HEK293 (cell line): ENCODE results near the gene MAP3K4.
A peak's percentile ranks its signal among the peaks of the same experiment; 100 is the strongest.

Experiments used
- CTCF ChIA-PET: fragments of 350-600 bp; formaldehyde crosslinking; extraction: SDS; loops from one replicate; lab custom pipeline; 2021; ENCODE audit warnings: antibody characterized with exemption; lab: Yijun Ruan, JAX
- POLR2A ChIA-PET: fragments of 300-600 bp; formaldehyde crosslinking; extraction: SDS; loops from one replicate; lab custom pipeline; 2020; ENCODE audit warnings: antibody characterized with exemption, inconsistent platforms; lab: Yijun Ruan, JAX
- H3K27ac ChIP-seq: fragments of 200-500 bp; sonication (Bioruptor generic); 2 replicates; pipeline ENCODE4 v1.5.1; 2014; ENCODE audit warnings: low read depth, low read length, control low read depth, inconsistent platforms; ENCODE audit errors: extremely low read depth
- H3K36me3 ChIP-seq, 2 experiments: fragments of 200-500 bp in 1 of 2; sonication (Bioruptor generic) in 1 of 2; 1 replicate in 1 of 2; 2 replicates in 1 of 2; pipeline ENCODE4 v1.5.1; 2014 to 2017; ENCODE audit warnings: inconsistent platforms in 2 of 2, low read length in 2 of 2; ENCODE audit not compliant: control insufficient read depth in 2 of 2, insufficient read depth in 1 of 2
- H3K4me1 ChIP-seq: fragments of 200-500 bp; sonication (Bioruptor generic); 2 replicates; pipeline ENCODE4 v1.5.1; 2014; ENCODE audit warnings: mild to moderate bottlenecking, low read length, inconsistent platforms; ENCODE audit not compliant: control insufficient read depth, insufficient read depth
- H3K4me3 ChIP-seq: 2 replicates; pipeline ENCODE4 v1.5.1; 2011; ENCODE audit warnings: low read depth, mild to moderate bottlenecking, control low read depth, low read length, moderate library complexity
- H3K9me3 ChIP-seq: fragments of 200-500 bp; sonication (Bioruptor generic); 2 replicates; pipeline ENCODE4 v1.5.1; 2014; ENCODE audit warnings: low read depth, low read length, inconsistent platforms; ENCODE audit not compliant: control insufficient read depth, insufficient read depth
- GLI4 ChIP-seq: fragments of 450-650 bp; formaldehyde crosslinking; IDR thresholded peaks from 2 replicates; pipeline ENCODE4 v1.5.1; 2016; ENCODE audit warnings: missing biosample characterization, missing genetic modification characterization
- HOXD13 ChIP-seq: sonication (generic); formaldehyde crosslinking; IDR thresholded peaks from 2 replicates; pipeline ENCODE4 v1.8.0; 2022; ENCODE audit warnings: missing genetic modification reagents, borderline replicate concordance
- KLF1 ChIP-seq: fragments of 450-650 bp; formaldehyde crosslinking; IDR thresholded peaks from 2 replicates; pipeline ENCODE4 v1.5.1; 2016; ENCODE audit warnings: missing biosample characterization, missing genetic modification characterization
- KLF8 ChIP-seq: fragments of 450-650 bp; formaldehyde crosslinking; IDR thresholded peaks from 2 replicates; pipeline ENCODE4 v1.5.1; 2016; ENCODE audit warnings: missing biosample characterization, missing genetic modification characterization
- PRDM4 ChIP-seq: fragments of 450-650 bp; formaldehyde crosslinking; IDR thresholded peaks from 2 replicates; pipeline ENCODE4 v1.5.1; 2017; ENCODE audit warnings: missing biosample characterization, missing genetic modification characterization
- SP2 ChIP-seq: fragments of 450-650 bp; formaldehyde crosslinking; IDR thresholded peaks from 2 replicates; pipeline ENCODE4 v1.5.1; 2016; ENCODE audit warnings: missing biosample characterization, missing genetic modification characterization
- TSHZ1 ChIP-seq: fragments of 450-650 bp; formaldehyde crosslinking; IDR thresholded peaks from 2 replicates; pipeline ENCODE4 v1.5.1; 2016; ENCODE audit warnings: missing biosample characterization, missing genetic modification characterization, borderline replicate concordance
- YY1 ChIP-seq: fragments of 450-650 bp; formaldehyde crosslinking; IDR thresholded peaks from 2 replicates; pipeline ENCODE4 v1.5.1; 2018; ENCODE audit warnings: missing biosample characterization, missing genetic modification characterization
- ZNF23 ChIP-seq: fragments of 450-650 bp; formaldehyde crosslinking; IDR thresholded peaks from 2 replicates; pipeline ENCODE4 v1.5.1; 2016; ENCODE audit warnings: missing biosample characterization, missing genetic modification characterization, borderline replicate concordance
- ZNF354C ChIP-seq: fragments of 450-650 bp; formaldehyde crosslinking; IDR thresholded peaks from 2 replicates; pipeline ENCODE4 v1.5.1; 2016; ENCODE audit warnings: missing biosample characterization, missing genetic modification characterization, low read depth, borderline replicate concordance
- ZNF366 ChIP-seq: fragments of 450-650 bp; formaldehyde crosslinking; conservative IDR thresholded peaks from 2 replicates; pipeline ENCODE4 v1.5.1; 2016; ENCODE audit warnings: missing biosample characterization, missing genetic modification characterization
- ZNF558 ChIP-seq: fragments of 450-650 bp; formaldehyde crosslinking; IDR thresholded peaks from 2 replicates; pipeline ENCODE4 v1.5.1; 2016; ENCODE audit warnings: missing biosample characterization, missing genetic modification characterization
- ZNF596 ChIP-seq: fragments of 450-650 bp; IDR thresholded peaks from 2 replicates; pipeline ENCODE4 v1.5.0; 2018; ENCODE audit warnings: missing biosample characterization, mild to moderate bottlenecking, missing genetic modification characterization, moderate library complexity
- ZNF629 ChIP-seq: fragments of 450-650 bp; formaldehyde crosslinking; IDR thresholded peaks from 2 replicates; pipeline ENCODE4 v1.5.1; 2017; ENCODE audit warnings: missing biosample characterization, missing genetic modification characterization
- ZNF660 ChIP-seq: fragments of 450-650 bp; IDR thresholded peaks from 2 replicates; pipeline ENCODE4 v1.5.1; 2018; ENCODE audit warnings: missing biosample characterization, mild to moderate bottlenecking, missing genetic modification characterization
- ZNF677 ChIP-seq: fragments of 450-650 bp; IDR thresholded peaks from 2 replicates; pipeline ENCODE4 v1.5.0; 2018; ENCODE audit warnings: missing biosample characterization, mild to moderate bottlenecking, missing genetic modification characterization, moderate library complexity
- ZNF692 ChIP-seq: fragments of 450-650 bp; formaldehyde crosslinking; IDR thresholded peaks from 2 replicates; pipeline ENCODE4 v1.5.1; 2016; ENCODE audit warnings: missing biosample characterization, missing genetic modification characterization
- ZSCAN16 ChIP-seq: fragments of 450-650 bp; formaldehyde crosslinking; IDR thresholded peaks from 2 replicates; pipeline ENCODE4 v1.5.1; 2016; ENCODE audit warnings: missing biosample characterization, missing genetic modification characterization
- TF ChIP-seq, protein P1 (sequence below): fragments of 450-650 bp; formaldehyde crosslinking; IDR thresholded peaks from 2 replicates; pipeline ENCODE4 v1.5.1; 2016; ENCODE audit warnings: missing biosample characterization, missing genetic modification characterization, low read depth
- TF ChIP-seq, protein P2 (sequence below): fragments of 450-650 bp; formaldehyde crosslinking; IDR thresholded peaks from 2 replicates; pipeline ENCODE4 v1.5.1; 2016; ENCODE audit warnings: missing biosample characterization, missing genetic modification characterization

MAP3K4 gene

DNA sequence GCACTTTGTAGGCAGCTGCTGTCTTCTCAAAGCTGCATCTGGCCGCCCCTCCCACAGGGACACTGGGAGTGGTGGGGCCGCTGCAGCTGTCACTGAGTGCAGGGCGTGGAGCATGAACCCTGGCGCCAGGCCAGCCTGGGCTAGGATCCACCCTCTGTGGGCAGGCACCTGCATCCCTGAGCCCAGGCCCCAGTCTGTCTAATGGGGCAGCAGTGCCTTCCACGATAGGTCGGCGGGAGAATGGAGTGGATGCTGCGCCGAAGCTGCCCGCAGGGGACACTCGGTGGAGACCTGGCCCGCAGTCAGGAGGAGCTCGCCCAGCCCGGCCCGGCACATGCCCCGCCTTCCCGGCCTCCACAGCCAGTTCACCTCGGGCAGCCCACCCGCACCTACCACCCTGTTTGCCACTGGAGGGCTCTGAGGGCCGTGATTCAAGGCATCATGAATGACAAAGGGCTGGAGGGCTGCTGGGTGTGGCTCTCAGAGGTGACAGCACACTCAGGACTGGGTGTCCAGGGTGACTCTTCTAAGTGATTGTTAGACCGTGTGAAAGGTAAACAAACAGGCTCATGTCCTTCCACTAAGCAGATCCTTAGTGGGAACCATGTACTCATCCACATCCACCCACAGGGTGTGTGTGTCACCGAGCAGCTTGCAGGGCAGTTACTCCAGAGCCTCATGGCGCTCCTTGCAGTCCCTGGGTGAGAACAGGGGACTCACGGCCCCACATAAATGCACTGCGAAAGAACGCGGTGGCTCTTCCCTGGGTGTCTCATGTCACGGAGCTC lies 148.4 kb downstream of the MAP3K4 start:
- no peak overlapping the region for H3K4me3 ChIP-seq
- no peak overlapping the region for H3K27ac ChIP-seq
- TF ChIP-seq TSHZ1 (no peak), ZNF692 (peak; percentile 29; the same call in 1 of the 2 replicates), GLI4 (tag by site-specific recombination) (no peak), ZNF596 (tag by site-specific recombination) (no peak), KLF1 (peak; percentile 73)
- TF ChIP-seq, all 188 proteins: peak for 2
- ChIA-PET CTCF (interaction anchor here (1.6 kb wide), 1 partner anchor 231 kb away, joined by 6 read pairs; no protein-coding TSS in a partner anchor), POLR2A (no interaction called here)
- peaks cover 0 to 50% of the 10 kb centered on the region in 2 experiments; a peak in 2 of 3 replicates for H3K36me3 ChIP-seq
- no peaks in the 10 kb centered on the region for H3K4me1 ChIP-seq
- no peaks in the 10 kb centered on the region for H3K9me3 ChIP-seq

GRCh38 chr6:161140554-161140875 lies 148.9 kb downstream of the MAP3K4 start:
- POLR2A ChIA-PET: no interaction called here
- TF ChIP-seq YY1 (no peak), KLF8 (tag by site-specific recombination) (no peak), ZNF677 (tag by site-specific recombination) (no peak), ZNF558 (tag by site-specific recombination) (no peak)
- TF ChIP-seq, all 188 proteins: peak for 0
- H3K4me3 ChIP-seq: no peak overlapping the region
- no peaks in the 10 kb centered on the region for H3K4me1 ChIP-seq
- H3K36me3 ChIP-seq: peaks cover 0 to 48% of the 10 kb centered on the region in 2 experiments; a peak in 2 of 3 replicates
- no peak overlapping the region for H3K27ac ChIP-seq
- CTCF ChIA-PET: interaction anchor here (1.6 kb wide), 1 partner anchor 230 kb away, joined by 6 read pairs; no protein-coding TSS in a partner anchor
- no peaks in the 10 kb centered on the region for H3K9me3 ChIP-seq

GRCh38 chr6:161141173-161141572 lies 149.6 kb downstream of the MAP3K4 start:
- ChIA-PET POLR2A (no interaction called here), CTCF (interaction anchor here (0.7 to 1.6 kb wide), 2 partner anchors 10 to 230 kb away, joined by 4 to 6 read pairs; no protein-coding TSS in a partner anchor)
- Histone ChIP-seq H3K9me3 (no peaks in the 10 kb centered on the region), H3K27ac (no peak overlapping the region), H3K36me3 (peaks cover 0 to 47% of the 10 kb centered on the region in 2 experiments; a peak in 2 of 3 replicates), H3K4me1 (no peaks in the 10 kb centered on the region), H3K4me3 (no peak overlapping the region)
- TF ChIP-seq ZNF660 (tag by site-specific recombination): no peak
- TF ChIP-seq, protein P1, sequence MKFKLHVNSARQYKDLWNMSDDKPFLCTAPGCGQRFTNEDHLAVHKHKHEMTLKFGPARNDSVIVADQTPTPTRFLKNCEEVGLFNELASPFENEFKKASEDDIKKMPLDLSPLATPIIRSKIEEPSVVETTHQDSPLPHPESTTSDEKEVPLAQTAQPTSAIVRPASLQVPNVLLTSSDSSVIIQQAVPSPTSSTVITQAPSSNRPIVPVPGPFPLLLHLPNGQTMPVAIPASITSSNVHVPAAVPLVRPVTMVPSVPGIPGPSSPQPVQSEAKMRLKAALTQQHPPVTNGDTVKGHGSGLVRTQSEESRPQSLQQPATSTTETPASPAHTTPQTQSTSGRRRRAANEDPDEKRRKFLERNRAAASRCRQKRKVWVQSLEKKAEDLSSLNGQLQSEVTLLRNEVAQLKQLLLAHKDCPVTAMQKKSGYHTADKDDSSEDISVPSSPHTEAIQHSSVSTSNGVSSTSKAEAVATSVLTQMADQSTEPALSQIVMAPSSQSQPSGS: no peak
- TF ChIP-seq, protein P2, sequence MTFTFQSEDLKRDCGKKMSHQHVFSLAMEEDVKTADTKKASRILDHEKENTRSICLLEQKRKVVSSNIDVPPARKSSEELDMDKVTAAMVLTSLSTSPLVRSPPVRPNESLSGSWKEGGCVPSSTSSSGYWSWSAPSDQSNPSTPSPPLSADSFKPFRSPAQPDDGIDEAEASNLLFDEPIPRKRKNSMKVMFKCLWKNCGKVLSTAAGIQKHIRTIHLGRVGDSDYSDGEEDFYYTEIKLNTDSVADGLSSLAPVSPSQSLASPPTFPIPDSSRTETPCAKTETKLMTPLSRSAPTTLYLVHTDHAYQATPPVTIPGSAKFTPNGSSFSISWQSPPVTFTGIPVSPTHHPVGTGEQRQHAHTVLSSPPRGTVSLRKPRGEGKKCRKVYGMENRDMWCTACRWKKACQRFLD: no peak
- 0 out of 2 replicates have a peak, but pooled peaks have one; percentile 59 for TF ChIP-seq ZSCAN16 (tag by site-specific recombination)
- TF ChIP-seq ZNF366 (tag by site-specific recombination): peak; percentile 40; the same call in 1 of the 2 replicates
- TF ChIP-seq ZNF23 (tag by site-specific recombination): no peak
- TF ChIP-seq HOXD13 (CRISPR knock-in tag): 0 out of 2 replicates have a peak, but pooled peaks have one; percentile 32
- no peak for TF ChIP-seq SP2 (tag by site-specific recombination)
- peak; percentile 83 for TF ChIP-seq ZNF629
- no peak for TF ChIP-seq ZNF354C (tag by site-specific recombination)
- TF ChIP-seq PRDM4: no peak
